Hematopoietic multipotent progenitor cell treated with erythropoietin and hydrocortisone succinate and interleukin-3 and kit ligand, for 4 days (in vitro differentiated cells): ENCODE data around the gene GRB10.
A peak's percentile ranks its signal among the peaks of the same experiment; 100 is the strongest.
"Not testable (repeated sequence)": the region's sequence is repeated elsewhere in the genome, so short reads cannot be mapped to it uniquely, and the experiment has no call there.

ENCODE experiments used
- DNase-seq: peaks from one replicate; pipeline ENCODE4 v3.0.0-alpha.2; 2015

The GRB10 gene

GRCh38 chr7:50596484-50596883 lies 186.2 kb downstream of the GRB10 start:
- peak; percentile 21 for DNase-seq

- DNase-seq, result peak; percentile 58
Measured at GRCh38 chr7:50595491-50596102, 187.1 kb downstream of the GRB10 start.

- no peak for DNase-seq
Measured at GRCh38 chr7:50594734-50595485, 187.8 kb downstream of the GRB10 start.

GRCh38 chr7:50594136-50594535 lies 188.6 kb downstream of the GRB10 start:
- DNase-seq, result no peak

GRCh38 chr7:50592940-50593339 lies 189.8 kb downstream of the GRB10 start:
- no peak for DNase-seq

GRCh38 chr7:50591480-50592438 lies 190.9 kb downstream of the GRB10 start:
- DNase-seq, result no peak

GRCh38 chr7:50591098-50591479 lies 191.6 kb downstream of the GRB10 start:
- no peak for DNase-seq

- DNase-seq, result no peak
Measured at GRCh38 chr7:50590535-50590934, 192.2 kb downstream of the GRB10 start.

- no peak for DNase-seq
Measured at GRCh38 chr7:50589364-50589763, 193.3 kb downstream of the GRB10 start.

GRCh38 chr7:50588937-50589336 lies 193.8 kb downstream of the GRB10 start:
- DNase-seq, result peak; percentile 53

GRCh38 chr7:50587737-50588136 lies 195.0 kb downstream of the GRB10 start:
- DNase-seq, result no peak

GRCh38 chr7:50584793-50585408 lies 197.8 kb downstream of the GRB10 start:
- DNase-seq, result no peak

- DNase-seq, result no peak
Measured at GRCh38 chr7:50584386-50584785, 198.3 kb downstream of the GRB10 start.

- not testable (repeated sequence) for DNase-seq
Measured at GRCh38 chr7:50583295-50583694, 199.4 kb downstream of the GRB10 start.

GRCh38 chr7:50582271-50582670 lies 200.4 kb downstream of the GRB10 start:
- DNase-seq, result not testable (repeated sequence)

- DNase-seq, result not testable (repeated sequence)
Measured at GRCh38 chr7:50580666-50581065, 202.0 kb downstream of the GRB10 start.

GRCh38 chr7:50580057-50580456 lies 202.6 kb downstream of the GRB10 start:
- DNase-seq, result no peak

- DNase-seq, result not testable (repeated sequence)
Measured at GRCh38 chr7:50578105-50578504, 204.6 kb downstream of the GRB10 start.

- no peak for DNase-seq
Measured at GRCh38 chr7:50577569-50577968, 205.1 kb downstream of the GRB10 start.

GRCh38 chr7:50576388-50576787 lies 206.3 kb downstream of the GRB10 start:
- DNase-seq, result not testable (repeated sequence)

GRCh38 chr7:50567715-50568261 lies 214.9 kb downstream of the GRB10 start:
- DNase-seq, result no peak

- DNase-seq, result no peak
Measured at GRCh38 chr7:50565977-50566376, 216.7 kb downstream of the GRB10 start.

- DNase-seq, result no peak
Measured at GRCh38 chr7:50565559-50565916, 217.2 kb downstream of the GRB10 start.
